GM21381 (cell line): Measurements from ENCODE around the gene CDH22.

Experiments
- ATAC-seq: cut with Tn5 transposase; IDR thresholded peaks from one replicate; pipeline ENCODE4 v1.9.1; 2021; ENCODE audit warnings: mild to moderate bottlenecking, moderate library complexity; ENCODE audit not compliant: unreplicated experiment

CDH22 gene

DNA sequence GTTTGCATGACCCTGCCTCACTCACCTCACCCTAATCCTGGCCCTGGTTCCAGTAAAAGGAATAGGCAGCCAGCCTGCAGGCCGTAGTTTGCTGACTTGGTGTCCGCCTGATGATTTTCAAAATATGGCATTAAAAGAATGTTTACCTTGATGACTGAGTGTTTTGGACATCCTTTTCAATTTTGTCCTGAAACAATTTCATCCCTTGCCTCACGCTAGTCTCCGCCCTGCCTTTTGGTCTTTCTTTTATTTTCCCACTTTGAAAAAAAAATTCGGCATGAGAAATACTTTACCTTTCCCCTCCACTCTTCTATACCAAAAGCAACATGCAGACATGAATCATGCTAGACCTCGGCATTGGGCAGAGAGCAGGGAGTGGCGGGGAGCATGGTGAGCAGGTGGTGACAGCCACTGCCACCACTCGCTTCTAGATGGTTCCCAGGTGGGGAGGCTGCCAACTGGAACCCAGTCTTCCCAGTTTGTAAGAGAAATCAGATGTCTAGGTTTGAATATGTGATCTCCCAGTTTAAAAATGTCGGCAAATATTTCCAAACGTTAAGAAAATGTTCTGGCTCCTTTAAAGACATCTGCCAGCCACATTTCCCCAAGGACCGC lies 180.8 kb downstream of the CDH22 start:
- no peak for ATAC-seq

DNA sequence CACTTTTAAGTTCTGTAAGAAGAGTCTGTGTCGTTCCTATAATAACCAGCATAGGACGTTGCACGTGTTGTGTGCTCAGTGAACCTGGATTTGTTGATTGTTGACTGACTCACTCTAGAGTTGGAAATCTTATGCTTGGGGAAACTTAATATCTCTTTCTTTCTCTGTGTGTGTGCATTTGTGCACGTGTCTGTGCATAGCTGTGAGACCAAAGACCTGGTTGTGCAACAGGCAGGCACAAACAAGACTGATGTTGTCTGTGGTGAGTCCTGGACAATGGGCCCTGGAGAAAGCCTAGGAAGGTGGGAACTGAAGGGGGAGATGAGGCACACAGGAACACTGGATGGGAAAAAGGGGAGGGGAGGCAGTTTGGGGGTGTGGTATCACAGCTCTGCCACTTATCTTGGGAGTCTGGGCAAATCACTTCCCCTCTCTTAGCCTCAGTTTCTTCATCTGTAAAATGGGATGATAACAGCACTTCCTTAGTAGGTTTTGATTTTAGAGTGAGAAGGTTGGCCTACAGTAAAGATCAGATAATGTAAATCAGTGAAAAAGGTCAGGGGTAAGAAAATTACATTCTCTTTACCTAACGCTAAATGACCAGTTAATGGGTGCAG lies 181.8 kb downstream of the CDH22 start:
- no peak for ATAC-seq
